ENCODE measurements around the gene HYKK.
"Not testable (repeated sequence)": the region's sequence is repeated elsewhere in the genome, so short reads cannot be mapped to it uniquely, and the experiment has no call there.

HYKK gene

DNA sequence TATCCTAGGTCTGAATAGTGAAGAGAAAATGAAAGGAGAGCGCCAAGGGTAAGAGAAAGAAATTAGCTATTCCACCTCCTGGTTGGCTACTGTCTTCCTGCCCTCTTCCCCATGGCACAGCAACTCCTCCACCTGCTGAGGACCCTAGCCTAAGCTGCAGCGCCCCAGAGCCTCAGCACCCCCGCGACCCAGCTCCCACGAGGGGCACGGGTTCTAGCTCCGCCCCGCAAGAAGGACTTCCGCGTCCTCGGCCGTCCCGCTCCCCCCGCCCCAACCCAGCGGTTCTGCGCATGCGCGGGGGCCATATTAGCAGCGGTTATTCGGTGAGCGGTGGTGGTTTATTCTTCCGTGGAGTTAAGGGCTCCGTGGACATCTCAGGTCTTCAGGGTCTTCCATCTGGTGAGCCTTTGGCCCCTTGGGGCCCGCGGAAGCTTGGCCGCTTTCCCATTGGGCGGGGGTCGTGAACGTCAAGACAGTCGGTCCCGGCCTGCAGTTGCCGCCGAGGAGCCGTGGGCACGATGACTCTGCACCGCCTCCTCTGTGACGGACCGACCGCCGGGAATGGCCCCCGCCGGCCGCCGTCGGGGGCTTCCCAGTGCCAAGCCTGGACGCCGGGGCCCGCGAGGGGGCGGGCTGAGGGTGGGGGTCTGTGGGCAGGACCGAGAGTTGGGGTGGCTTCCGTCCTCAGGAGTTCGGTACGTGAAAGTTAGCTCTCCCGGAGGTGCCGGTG, 32.9 kb downstream of the HYKK start, which contains the start of gene PSMA4:
Gene PSMA4, plus strand, starts transcription at position 304 of the 730 bp plus-strand sequence. CDS start 1,484 bp downstream, outside the sequence.
- DNase-seq (ENCODE audit: low spot score) = peak; percentile 87

- no peak for DNase-seq (ENCODE audit: low spot score)
Measured at GRCh38 chr15:78540871-78541743, 33.7 kb downstream of the HYKK start.

GRCh38 chr15:78541744-78542034, 34.3 kb downstream of the HYKK start:
- DNase-seq (ENCODE audit: low spot score) = no peak

GRCh38 chr15:78542647-78543046, 35.3 kb downstream of the HYKK start:
- DNase-seq (ENCODE audit: low spot score) = no peak

GRCh38 chr15:78550194-78550593, 42.8 kb downstream of the HYKK start:
- no peak for DNase-seq (ENCODE audit: low spot score)

DNA sequence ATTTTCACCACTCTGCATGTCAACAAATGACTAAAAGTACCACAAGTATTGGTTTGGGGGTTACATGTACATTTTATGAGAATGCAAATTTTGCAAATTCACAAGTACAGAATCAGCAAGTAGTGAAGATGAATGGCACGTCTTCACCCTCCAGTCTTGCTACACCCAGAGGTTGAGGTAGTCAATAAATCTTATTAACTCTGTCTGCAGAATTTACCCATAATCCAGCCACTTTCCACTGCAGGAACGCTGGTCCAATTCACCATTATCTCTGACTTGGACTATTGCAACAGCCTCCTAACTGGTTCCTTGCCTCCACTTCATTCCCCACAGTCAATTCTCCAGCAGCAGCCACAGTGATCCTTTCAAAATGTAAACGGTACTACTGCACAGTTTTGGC, 43.4 kb downstream of the HYKK start:
- no peak for DNase-seq (ENCODE audit: low spot score)

GRCh38 chr15:78551902-78552301, 44.5 kb downstream of the HYKK start:
- no peak for DNase-seq (ENCODE audit: low spot score)

DNA sequence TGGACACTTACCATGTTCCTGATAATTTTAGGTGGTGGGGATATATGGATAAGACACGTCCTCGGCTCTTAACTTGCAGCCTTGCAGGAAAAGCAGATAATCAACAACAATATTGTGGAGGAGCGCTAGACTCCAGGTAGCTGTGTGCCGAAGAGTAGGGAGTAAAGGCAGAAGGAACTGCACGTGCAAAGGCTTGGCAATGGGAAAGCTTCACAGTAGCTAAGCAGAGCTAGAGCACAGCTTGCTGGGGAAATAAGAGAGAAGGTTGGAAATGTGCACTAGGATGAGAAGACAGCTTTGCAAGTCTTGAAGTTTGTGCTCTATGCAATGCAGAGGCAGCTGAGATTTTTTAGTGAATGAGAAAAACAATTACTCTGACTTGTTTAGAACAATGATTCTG, 45.2 kb downstream of the HYKK start:
- peak; percentile 42 for DNase-seq (ENCODE audit: low spot score)

DNA sequence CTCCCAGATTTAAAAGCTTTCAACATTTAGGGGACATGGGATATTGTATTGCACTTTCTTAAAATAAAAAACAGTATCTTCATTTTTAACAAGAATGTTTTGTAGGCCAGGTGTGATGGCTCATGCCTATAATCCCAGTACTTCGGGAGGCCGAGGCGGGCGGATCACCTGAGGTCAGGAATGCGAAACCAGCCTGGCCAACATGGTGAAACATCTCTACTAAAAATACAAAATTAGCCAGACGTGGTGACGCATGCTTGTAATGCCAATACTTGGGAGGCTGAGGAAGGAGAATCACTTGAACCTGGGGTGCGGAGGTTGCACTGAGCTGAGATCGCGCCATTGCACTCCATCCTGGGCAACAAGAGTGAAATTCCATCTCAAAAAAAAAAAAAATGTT, 52.8 kb downstream of the HYKK start:
- not testable (repeated sequence) for DNase-seq (ENCODE audit: low spot score)

GRCh38 chr15:78561490-78561889, 54.1 kb downstream of the HYKK start:
- no peak for DNase-seq (ENCODE audit: low spot score)

- no peak for DNase-seq (ENCODE audit: low spot score)
Measured at GRCh38 chr15:78563092-78563491, 55.7 kb downstream of the HYKK start.

- DNase-seq (ENCODE audit: low spot score) = no peak
Measured at GRCh38 chr15:78564743-78565096, 57.3 kb downstream of the HYKK start.

DNA sequence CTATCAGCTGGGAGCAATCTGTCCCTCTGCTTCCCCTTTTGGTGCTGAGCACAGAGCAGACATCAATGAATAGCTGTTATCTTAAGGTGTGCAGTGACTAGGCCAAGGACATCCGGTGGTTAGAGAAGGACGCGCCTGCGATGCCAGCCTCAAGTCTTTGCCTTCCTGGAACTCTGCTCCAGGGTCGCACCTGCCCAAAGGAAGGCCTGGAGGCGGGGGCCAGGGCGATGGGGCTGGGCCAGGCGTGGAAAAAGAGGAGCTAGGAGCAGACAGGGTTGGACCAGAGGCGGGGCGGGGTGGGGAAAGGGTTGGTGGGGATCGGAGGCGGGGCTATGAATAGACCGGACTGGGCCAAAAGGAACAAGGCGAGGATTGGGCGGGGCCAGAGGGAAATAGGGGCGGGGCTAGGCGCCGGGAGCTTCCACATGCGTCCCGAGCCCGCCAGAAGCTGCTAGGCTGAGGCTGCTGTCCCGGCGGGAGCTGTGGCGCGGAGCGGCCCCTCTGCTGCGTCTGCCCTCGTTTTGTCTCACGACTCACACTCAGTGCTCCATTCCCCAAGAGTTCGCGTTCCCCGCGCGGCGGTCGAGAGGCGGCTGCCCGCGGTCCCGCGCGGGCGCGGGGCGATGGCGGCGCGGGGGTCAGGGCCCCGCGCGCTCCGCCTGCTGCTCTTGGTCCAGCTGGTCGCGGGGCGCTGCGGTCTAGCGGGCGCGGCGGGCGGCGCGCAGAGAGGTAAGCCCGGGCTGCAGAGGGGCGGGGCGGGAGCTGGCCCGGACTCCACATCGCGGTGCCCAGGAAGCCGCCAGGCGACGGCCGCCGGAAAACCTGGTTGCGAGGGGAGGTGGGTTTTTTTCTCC, 57.9 kb downstream of the HYKK start, which contains the start of gene CHRNA5:
Gene CHRNA5, plus strand, starts transcription at position 424 of the 854 bp plus-strand sequence. Its CDS starts 200 bp downstream, at position 624.
- peak; percentile 81 for DNase-seq (ENCODE audit: low spot score)

GRCh38 chr15:78565951-78566774, 58.8 kb downstream of the HYKK start:
- DNase-seq (ENCODE audit: low spot score) = peak; percentile 31

- DNase-seq (ENCODE audit: low spot score) = no peak
Measured at GRCh38 chr15:78567531-78567930, 60.2 kb downstream of the HYKK start.

DNA sequence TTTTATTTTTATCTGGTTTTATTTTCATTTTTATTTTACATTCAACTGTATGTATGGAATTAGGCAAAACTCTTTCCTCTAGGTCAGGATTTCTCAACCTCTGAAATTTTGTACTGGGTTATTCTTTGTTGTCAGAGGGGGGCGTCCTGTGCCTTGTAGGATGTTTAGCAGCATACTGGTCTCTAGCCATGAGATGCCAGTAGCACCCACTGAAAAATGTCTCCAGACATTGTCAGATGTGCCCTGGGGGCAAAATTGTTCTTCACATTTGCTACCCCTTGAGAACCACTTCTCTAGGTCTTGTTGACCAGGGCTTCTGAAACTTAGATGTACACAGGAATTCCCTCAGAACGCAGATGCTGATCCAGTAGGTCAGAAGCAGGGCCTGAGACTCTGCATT, 63.3 kb downstream of the HYKK start:
- no peak for DNase-seq (ENCODE audit: low spot score)

DNA sequence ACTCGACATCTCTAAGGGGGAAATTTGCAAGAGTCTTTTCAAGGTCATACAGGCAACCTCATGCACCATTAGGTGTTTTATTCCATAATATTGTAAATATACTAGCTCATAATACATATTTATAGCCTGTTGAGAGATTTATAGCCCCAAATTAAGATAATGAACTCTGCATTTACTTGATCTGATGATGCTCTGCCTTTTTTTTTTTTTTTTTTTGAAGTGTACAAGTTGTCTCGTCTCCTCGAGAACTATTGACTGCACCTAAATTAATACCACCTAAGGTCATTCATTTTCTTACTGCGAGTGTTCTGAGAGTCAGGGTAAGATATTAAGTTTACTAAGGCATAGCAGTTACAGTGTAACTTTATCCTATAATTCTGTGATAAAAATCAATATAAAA, 64.0 kb downstream of the HYKK start:
- no peak for DNase-seq (ENCODE audit: low spot score)

- no peak for DNase-seq (ENCODE audit: low spot score)
Measured at GRCh38 chr15:78573416-78573815, 66.0 kb downstream of the HYKK start.

- no peak for DNase-seq (ENCODE audit: low spot score)
Measured at GRCh38 chr15:78574944-78575343, 67.6 kb downstream of the HYKK start.
